ENCODE results near the gene FTCD.

The FTCD gene

DNA sequence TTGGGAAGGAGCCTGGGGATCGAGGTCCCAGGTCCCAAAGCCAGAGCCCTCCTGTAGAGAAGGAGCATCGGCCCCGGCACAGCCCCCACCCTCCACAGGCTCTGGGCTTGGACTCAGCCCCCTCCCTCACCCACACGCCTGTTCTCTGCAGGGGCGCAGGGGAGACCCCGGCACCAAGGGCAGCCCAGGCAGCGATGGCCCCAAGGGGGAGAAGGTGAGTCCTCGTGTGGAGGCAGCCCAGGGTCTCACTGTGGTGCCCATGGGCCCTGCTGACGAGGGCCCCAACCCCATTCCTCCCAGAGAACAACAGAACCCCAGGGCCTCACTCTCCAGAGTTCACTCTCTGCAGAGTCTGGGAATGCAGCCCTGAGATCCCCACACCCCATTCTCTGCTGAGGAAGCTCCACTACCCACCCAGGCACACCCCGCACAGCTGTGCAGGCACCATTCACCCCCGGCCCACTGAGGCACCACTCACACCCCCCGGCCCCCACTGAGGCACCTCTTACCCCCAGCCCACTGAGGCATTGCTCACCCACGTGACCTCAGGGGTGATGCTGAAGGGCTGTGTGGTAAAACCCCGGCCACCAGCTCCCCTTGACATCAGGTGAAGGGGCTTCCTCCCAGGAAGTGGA is 35.6 kb downstream of the FTCD start:
- DNase-seq (ENCODE audit: extremely low read depth, low read depth) = no peak
- TF ChIP-seq, protein P1, sequence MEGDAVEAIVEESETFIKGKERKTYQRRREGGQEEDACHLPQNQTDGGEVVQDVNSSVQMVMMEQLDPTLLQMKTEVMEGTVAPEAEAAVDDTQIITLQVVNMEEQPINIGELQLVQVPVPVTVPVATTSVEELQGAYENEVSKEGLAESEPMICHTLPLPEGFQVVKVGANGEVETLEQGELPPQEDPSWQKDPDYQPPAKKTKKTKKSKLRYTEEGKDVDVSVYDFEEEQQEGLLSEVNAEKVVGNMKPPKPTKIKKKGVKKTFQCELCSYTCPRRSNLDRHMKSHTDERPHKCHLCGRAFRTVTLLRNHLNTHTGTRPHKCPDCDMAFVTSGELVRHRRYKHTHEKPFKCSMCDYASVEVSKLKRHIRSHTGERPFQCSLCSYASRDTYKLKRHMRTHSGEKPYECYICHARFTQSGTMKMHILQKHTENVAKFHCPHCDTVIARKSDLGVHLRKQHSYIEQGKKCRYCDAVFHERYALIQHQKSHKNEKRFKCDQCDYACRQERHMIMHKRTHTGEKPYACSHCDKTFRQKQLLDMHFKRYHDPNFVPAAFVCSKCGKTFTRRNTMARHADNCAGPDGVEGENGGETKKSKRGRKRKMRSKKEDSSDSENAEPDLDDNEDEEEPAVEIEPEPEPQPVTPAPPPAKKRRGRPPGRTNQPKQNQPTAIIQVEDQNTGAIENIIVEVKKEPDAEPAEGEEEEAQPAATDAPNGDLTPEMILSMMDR (IDR thresholded peaks at IDR 0.05; ENCODE audit: low read depth, low read length) = no peak

DNA sequence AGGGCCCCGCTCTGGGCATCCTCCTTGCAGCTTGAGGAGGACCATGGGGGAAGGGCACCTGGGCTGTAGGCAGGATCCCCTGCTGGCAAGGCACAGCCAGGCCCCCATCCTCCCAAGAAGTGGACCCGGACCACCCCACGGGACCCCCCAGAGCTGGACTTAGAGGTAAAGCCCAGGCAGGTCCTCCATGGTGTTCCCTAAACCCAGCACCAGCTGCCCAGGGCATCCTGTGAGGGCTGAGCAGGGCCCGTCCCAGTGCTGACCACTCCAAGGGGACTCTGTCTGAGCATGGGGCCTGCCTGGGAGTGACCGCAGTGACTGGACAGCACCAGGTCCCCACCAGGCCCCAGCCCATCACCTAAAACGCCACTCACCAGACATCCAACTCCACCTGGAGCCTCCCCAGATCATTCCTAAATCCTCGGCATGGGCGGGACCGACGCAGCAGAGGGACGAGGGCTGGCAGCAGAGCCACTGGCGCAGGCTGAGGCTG is 36.2 kb downstream of the FTCD start:
- TF ChIP-seq, protein P1 (IDR thresholded peaks at IDR 0.05; ENCODE audit: low read depth, low read length) = no peak
- DNase-seq (ENCODE audit: extremely low read depth, low read depth) = no peak

DNA sequence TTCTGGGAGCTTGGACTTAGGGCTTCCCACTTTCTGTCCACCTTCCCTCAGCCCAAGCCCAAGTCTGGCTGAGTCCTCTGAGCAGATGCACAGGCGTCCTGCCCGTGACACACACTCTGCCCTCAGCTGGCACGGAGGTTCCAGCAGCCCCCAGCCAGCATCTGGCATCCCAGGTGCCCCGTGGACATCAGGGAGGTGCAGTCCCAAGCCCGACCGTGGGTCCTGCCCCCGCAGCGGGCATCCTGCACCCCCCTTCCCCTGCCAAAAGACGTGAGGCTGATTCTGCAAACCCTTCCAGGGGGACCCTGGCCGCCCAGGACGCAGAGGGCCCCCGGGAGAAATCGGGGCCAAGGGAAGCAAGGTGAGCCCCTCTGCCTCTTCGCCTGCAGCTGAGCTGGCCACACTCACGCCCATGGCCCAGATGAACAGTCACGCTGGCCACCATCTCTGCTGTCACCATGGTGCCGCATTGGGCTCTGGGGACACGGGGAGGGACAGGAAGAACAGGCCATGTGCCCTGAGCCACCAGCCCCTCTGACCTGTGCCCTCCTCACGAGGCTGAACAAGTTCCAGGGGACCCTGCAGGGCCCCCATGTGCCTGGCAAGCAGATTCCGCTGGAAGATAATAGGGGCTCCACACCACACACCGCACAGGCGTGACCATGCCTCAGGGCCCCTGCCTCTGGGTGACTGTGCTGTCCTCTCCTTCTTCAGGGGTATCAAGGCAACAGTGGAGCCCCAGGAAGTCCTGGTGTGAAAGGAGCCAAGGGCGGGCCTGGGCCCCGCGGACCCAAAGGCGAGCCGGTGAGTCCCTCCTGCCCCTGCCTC is 36.8 kb downstream of the FTCD start:
- TF ChIP-seq, protein P1 (IDR thresholded peaks at IDR 0.05; ENCODE audit: low read depth, low read length) = no peak
- DNase-seq (ENCODE audit: extremely low read depth, low read depth) = no peak

DNA sequence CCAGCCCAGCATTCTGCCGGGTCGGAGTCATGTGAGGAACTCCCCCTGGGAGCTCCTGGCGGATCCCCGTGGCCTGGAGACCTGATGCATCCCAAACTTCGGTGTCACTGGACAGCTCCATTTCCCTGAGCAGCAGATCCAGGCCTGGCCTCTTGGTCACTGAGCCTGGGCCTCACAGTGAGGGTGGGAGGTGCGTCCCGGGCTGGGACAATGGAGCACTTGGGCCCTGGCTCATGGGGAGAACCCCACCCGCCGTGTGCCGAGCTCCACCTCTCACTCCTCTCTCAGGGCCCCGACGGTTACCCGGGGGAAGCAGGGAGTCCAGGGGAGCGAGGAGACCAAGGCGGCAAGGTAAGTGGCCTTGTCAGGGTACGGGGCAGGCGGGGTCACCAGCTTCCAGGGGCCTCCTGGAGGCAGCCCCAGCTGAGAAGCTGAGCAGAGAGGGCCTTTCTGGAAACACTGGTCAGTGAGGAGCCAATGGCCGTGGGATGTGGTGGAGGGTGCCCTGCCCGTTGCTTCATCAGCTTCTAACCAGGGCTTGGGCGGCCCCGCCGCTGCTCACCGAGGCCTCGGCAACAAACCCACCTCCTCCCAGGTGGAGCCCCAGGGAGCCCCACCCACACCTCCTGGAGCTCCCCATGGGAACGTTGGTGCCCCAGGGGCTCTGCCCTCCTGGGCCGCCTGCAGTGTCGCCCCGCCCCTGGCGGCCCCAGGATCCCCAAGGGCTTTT is 37.6 kb downstream of the FTCD start:
- DNase-seq (ENCODE audit: extremely low read depth, low read depth) = no peak
- TF ChIP-seq, protein P1 (IDR thresholded peaks at IDR 0.05; ENCODE audit: low read depth, low read length) = no peak

DNA sequence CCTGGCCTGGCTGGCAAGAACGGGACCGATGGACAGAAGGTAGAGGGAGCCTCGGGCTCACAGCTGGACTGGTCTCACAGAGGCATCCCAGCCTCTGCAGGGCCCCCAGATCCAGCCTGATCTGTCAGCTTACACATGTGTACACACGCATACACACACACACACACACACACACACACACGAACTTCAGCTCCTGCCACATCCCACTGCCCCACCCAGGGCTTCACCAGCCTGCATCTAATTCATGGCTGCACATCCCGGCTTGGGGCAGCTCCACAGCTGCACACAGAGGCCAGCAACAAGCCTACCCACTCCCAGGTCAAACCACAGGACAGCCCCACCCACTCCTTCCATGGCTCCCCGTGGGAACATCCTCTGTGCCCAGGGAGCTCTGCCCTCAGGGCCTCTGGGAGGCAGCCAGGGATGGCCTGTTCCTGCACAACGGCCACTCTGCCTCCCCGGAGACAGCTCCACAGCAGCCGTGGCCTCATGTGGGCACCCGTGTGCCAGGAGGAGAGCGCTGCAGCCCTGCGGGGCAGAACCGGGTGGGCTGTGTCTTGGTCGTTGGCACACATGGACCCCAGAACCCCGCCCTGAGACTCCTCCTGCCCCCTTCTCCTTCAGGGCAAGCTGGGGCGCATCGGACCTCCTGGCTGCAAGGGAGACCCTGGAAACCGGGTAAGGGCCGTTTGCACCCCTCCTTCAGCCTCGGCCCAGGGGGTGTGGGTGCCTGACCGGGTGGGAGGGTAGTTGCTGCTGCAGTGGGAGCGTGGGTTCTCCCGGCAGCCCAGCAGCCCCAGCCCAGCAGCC is 38.4 kb downstream of the FTCD start:
- no peak for DNase-seq (ENCODE audit: extremely low read depth, low read depth)
- TF ChIP-seq, protein P1 (IDR thresholded peaks at IDR 0.05; ENCODE audit: low read depth, low read length) = no peak

DNA sequence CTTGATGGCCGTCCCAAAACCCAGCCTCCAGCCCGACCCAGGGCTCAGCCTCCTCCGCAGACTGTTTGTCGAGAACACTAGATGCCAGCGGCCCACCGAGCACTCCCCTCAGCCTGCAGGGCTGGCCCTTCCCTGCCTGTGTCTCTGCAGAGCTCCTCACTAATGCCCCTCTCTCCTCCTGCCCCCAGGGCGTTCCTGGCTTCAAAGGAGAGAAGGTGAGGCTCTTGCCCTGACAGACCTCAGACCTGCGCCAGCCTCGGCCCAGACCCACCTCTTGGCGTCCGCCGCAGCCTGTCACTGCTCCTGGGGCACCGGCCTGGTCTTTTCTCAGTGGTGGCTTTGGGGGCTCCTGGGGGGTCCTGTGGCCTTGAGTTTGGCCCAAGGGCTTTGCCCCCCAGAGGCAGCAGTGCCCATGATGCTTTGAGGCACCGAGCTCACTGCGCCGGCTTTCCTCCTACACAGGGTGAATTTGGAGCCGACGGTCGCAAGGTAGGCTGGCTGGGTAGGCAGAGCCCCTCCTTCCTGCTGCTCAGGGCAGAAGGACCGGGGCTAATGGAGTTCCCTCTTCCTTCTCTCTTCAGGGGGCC is 39.1 kb downstream of the FTCD start:
- TF ChIP-seq, protein P1 (IDR thresholded peaks at IDR 0.05; ENCODE audit: low read depth, low read length) = no peak
- DNase-seq (ENCODE audit: extremely low read depth, low read depth) = no peak

All from AG09319 (cell line).